Measurements from ENCODE around the gene TLK2. TPM values are rescaled to one million over a fixed set of nuclear protein-coding genes. Genes with fewer than 3 reads are reported as not detected.

The TLK2 gene
- total RNA-seq, 3 donors from 2014 or later (not counting 1 experiment from before 2014, with no cell fraction given) = 63.8 to 77.2 (median 68.2) TPM

GRCh38 chr17:62657145-62657665 is 178.6 kb downstream of the TLK2 start:
- peaks cover 19% of the 10 kb centered on the region for H3K4me1 ChIP-seq (ENCODE audit: control insufficient read depth, insufficient read depth, low read length)
- H3K27me3 ChIP-seq (ENCODE audit: control insufficient read depth, insufficient read depth, low read length) = peaks cover 2% of the 10 kb centered on the region
- no peak for ATAC-seq
- no peak overlapping the region for H3K27ac Mint-ChIP-seq
- H3K4me1 Mint-ChIP-seq = peaks cover 10 to 15% of the 10 kb centered on the region in 2 donors
- no peak overlapping the region for H3K4me3 ChIP-seq (ENCODE audit: low read length)
- peaks cover 12% of the 10 kb centered on the region for H3K36me3 Mint-ChIP-seq
- H3K9me3 Mint-ChIP-seq = peaks cover 2 to 7% of the 10 kb centered on the region in 2 donors
- intact Hi-C loops (cut with micrococcal nuclease) = no loop called here
- H3K36me3 ChIP-seq (ENCODE audit: control insufficient read depth, insufficient read depth, low read length) = no peaks in the 10 kb centered on the region
- H3K9me3 ChIP-seq (ENCODE audit: control insufficient read depth, insufficient read depth, low read length) = no peaks in the 10 kb centered on the region
- H3K27me3 Mint-ChIP-seq (ENCODE audit: low read depth in 2 of 2) = peaks cover 0 to 28% of the 10 kb centered on the region in 2 donors
- H3K27ac ChIP-seq (ENCODE audit: low read length) = no peak overlapping the region
- no peak overlapping the region for H3K4me3 Mint-ChIP-seq
- DNase-seq = no peak
- 87% methylated on average over 3 of the region's 3 CpGs for WGBS (ENCODE audit: insufficient coverage)
- no peak for TF ChIP-seq CTCF (IDR thresholded peaks at IDR 0.05)

- DNase-seq (no peak), ATAC-seq (no peak)
- intact Hi-C loops (cut with micrococcal nuclease) = no loop called here
- peaks cover 2 to 7% of the 10 kb centered on the region in 2 donors for H3K9me3 Mint-ChIP-seq
- H3K36me3 Mint-ChIP-seq = peaks cover 12% of the 10 kb centered on the region
- 94% methylated on average over 9 of the region's 9 CpGs for WGBS (ENCODE audit: insufficient coverage)
- H3K27ac Mint-ChIP-seq = no peak overlapping the region
- no peak for TF ChIP-seq CTCF (IDR thresholded peaks at IDR 0.05)
- Histone ChIP-seq H3K27me3 (ENCODE audit: control insufficient read depth, insufficient read depth, low read length) (no peaks in the 10 kb centered on the region), H3K4me1 (ENCODE audit: control insufficient read depth, insufficient read depth, low read length) (peaks cover 14% of the 10 kb centered on the region), H3K4me3 (ENCODE audit: low read length) (no peak overlapping the region), H3K9me3 (ENCODE audit: control insufficient read depth, insufficient read depth, low read length) (no peaks in the 10 kb centered on the region), H3K36me3 (ENCODE audit: control insufficient read depth, insufficient read depth, low read length) (no peaks in the 10 kb centered on the region), H3K27ac (ENCODE audit: low read length) (no peak overlapping the region)
- H3K4me3 Mint-ChIP-seq = no peak overlapping the region
- peaks cover 0 to 24% of the 10 kb centered on the region in 2 donors for H3K27me3 Mint-ChIP-seq (ENCODE audit: low read depth in 2 of 2)
- H3K4me1 Mint-ChIP-seq = peaks cover 9 to 10% of the 10 kb centered on the region in 2 donors
Observed at GRCh38 chr17:62657690-62658089, 179.1 kb downstream of the TLK2 start.

GRCh38 chr17:62658136-62658920 is 179.7 kb downstream of the TLK2 start:
- Histone ChIP-seq H3K9me3 (ENCODE audit: control insufficient read depth, insufficient read depth, low read length) (no peaks in the 10 kb centered on the region), H3K36me3 (ENCODE audit: control insufficient read depth, insufficient read depth, low read length) (no peaks in the 10 kb centered on the region), H3K4me1 (ENCODE audit: control insufficient read depth, insufficient read depth, low read length) (peaks cover 8% of the 10 kb centered on the region), H3K27ac (ENCODE audit: low read length) (no peak overlapping the region), H3K4me3 (ENCODE audit: low read length) (no peak overlapping the region), H3K27me3 (ENCODE audit: control insufficient read depth, insufficient read depth, low read length) (no peaks in the 10 kb centered on the region)
- intact Hi-C loops (cut with micrococcal nuclease) = no loop called here
- no peak for ATAC-seq
- no peak for DNase-seq
- H3K4me3 Mint-ChIP-seq = no peak overlapping the region
- peaks cover 3 to 6% of the 10 kb centered on the region in 2 donors for H3K4me1 Mint-ChIP-seq
- 91% methylated on average over 14 of the region's 15 CpGs for WGBS (ENCODE audit: insufficient coverage)
- peaks cover 12% of the 10 kb centered on the region for H3K36me3 Mint-ChIP-seq
- TF ChIP-seq CTCF (IDR thresholded peaks at IDR 0.05) = no peak
- peaks cover 2 to 7% of the 10 kb centered on the region in 2 donors for H3K9me3 Mint-ChIP-seq
- peaks cover 0 to 24% of the 10 kb centered on the region in 2 donors for H3K27me3 Mint-ChIP-seq (ENCODE audit: low read depth in 2 of 2)
- no peak overlapping the region for H3K27ac Mint-ChIP-seq

Data from natural killer cell (primary cell).